Activated T-cell treated with anti-CD3 and anti-CD28 coated beads, Interleukin-2, amount 50 U/mL, for 24 hours (primary cell): ENCODE results near the gene PPP1R17.

ENCODE experiments used
- DNase-seq: peaks from one replicate; pipeline ENCODE4 v3.0.0-alpha.2; 2020
- H3K27ac Mint-ChIP-seq: 2 replicates; pipeline ENCODE4 v1.8.0; 2020; ENCODE audit warnings: mild to moderate bottlenecking, mixed read lengths
- H3K27me3 Mint-ChIP-seq: 2 replicates; pipeline ENCODE4 v1.8.0; 2020; ENCODE audit warnings: mixed read lengths
- H3K36me3 Mint-ChIP-seq: 2 replicates; pipeline ENCODE4 v1.8.0; 2020; ENCODE audit warnings: low read depth, mixed read lengths
- H3K4me1 Mint-ChIP-seq: 2 replicates; pipeline ENCODE4 v1.8.0; 2020; ENCODE audit warnings: low read depth, mixed read lengths
- H3K4me3 Mint-ChIP-seq: 2 replicates; pipeline ENCODE4 v1.8.0; 2020; ENCODE audit warnings: mild to moderate bottlenecking, moderate library complexity, mixed read lengths
- H3K9me3 Mint-ChIP-seq: 2 replicates; pipeline ENCODE4 v1.8.0; 2020; ENCODE audit warnings: mixed read lengths

Gene PPP1R17

DNA sequence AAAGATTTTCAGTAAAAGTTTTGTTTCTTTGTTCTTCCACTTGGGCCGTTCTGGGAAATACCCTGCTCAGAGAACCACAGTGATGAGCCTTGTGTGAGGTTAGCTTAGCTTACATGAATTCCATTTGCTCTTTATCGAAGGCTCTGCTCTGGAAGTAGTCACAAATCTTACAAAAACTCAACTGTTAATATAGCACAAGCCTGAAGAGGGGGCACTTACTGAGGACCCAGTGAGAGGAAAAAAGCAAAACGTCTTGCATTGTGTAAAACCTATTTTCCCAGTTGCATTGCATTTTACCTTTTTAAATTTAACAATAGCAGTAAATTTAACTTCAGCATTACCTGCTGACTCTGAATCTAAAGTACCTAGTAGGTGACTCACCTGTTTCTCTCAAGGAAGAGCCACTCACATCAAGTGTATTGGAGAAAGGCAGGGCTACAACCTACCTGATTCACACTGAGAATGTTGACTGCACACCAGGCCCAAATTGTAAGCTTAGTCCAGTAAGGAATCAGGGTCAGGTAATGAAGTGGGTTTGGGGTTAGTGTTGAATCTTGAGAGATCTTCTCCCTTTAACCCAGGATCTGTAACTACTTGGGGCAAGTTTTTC, 42.3 kb downstream of the PPP1R17 start:
- Mint-ChIP-seq H3K4me3 (no peak overlapping the region), H3K36me3 (no peaks in the 10 kb centered on the region), H3K27me3 (no peaks in the 10 kb centered on the region), H3K27ac (no peak overlapping the region), H3K9me3 (no peaks in the 10 kb centered on the region), H3K4me1 (no peaks in the 10 kb centered on the region)
- no peak for DNase-seq

GRCh38 chr7:31734456-31734855, 47.4 kb downstream of the PPP1R17 start:
- no peaks in the 10 kb centered on the region for H3K9me3 Mint-ChIP-seq
- no peaks in the 10 kb centered on the region for H3K27me3 Mint-ChIP-seq
- no peaks in the 10 kb centered on the region for H3K4me1 Mint-ChIP-seq
- no peaks in the 10 kb centered on the region for H3K36me3 Mint-ChIP-seq
- no peak overlapping the region for H3K4me3 Mint-ChIP-seq
- H3K27ac Mint-ChIP-seq = no peak overlapping the region
- DNase-seq = no peak

DNA sequence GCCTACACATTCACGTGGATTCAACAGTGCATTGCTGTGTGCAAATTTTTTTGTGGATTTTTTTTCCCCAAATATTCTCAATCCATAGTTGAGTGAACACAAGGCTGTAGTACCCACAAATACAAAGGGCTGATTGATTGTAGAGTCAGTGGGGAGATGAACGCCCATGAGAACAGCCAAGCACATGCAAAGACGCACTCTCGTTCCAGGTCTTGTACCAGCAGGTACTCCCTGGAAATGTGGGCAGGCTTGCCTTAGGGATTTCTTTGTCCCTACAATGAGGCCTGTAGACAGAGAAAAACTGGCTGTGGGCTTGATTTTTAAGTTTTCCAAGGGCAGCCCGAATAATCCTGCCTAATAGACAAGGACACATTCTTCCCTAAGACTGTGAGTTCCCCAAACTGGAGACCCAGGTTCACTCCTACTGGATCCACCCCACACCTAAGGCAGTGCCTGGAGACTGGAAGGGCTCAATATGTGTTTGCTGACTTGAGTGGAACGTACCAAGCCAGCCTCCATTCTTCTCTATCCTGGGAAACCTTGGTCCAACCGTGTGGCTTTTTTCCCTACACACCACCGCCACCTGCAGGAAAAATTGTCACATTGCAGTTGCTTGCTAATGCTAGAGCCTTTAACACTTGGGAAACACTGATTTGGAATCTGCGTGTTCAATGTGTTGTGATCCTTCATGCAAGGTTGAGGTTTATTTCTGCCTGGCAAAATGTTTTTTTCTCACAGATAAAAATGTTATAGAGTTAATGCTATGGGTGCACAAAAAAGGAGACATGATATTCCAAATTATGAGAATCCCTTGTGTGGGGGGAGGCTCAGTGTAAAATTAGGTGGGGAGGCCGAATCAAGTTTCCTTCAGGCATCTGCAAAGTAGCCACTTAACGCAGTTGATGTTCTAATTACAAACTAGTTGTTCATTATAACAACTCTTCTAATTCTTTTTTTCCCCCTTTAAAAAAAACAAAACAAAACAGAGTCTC, 49.3 kb downstream of the PPP1R17 start:
- H3K27ac Mint-ChIP-seq = no peak overlapping the region
- H3K4me1 Mint-ChIP-seq = no peaks in the 10 kb centered on the region
- no peak overlapping the region for H3K4me3 Mint-ChIP-seq

DNA sequence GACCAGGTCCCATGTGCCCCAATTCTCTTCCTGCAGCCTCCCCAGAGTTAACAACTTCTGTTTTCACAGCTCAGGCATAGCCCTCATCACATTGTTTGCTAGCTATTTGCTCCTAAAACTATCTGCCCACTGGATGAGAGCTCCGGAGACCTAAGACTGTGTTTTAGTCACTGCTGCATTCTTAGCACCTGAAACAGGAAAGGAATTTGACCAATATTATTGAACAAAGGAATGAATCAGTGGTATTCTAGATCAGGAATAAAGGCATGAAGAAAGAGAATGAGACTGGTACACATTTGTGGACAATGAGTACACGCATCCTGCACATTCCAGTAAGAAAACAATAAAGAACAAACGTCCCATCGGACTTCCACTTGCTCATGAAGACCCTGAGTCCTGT, 54.8 kb downstream of the PPP1R17 start:
- Mint-ChIP-seq H3K36me3 (no peaks in the 10 kb centered on the region), H3K27ac (no peak overlapping the region), H3K4me1 (no peaks in the 10 kb centered on the region), H3K4me3 (no peak overlapping the region), H3K27me3 (no peaks in the 10 kb centered on the region), H3K9me3 (no peaks in the 10 kb centered on the region)
- DNase-seq = no peak

More for the DNA sequence above, 49.3 kb downstream of the PPP1R17 start:
- Mint-ChIP-seq H3K27me3 (no peaks in the 10 kb centered on the region), H3K36me3 (no peaks in the 10 kb centered on the region), H3K9me3 (no peaks in the 10 kb centered on the region)
- DNase-seq = no peak

DNA sequence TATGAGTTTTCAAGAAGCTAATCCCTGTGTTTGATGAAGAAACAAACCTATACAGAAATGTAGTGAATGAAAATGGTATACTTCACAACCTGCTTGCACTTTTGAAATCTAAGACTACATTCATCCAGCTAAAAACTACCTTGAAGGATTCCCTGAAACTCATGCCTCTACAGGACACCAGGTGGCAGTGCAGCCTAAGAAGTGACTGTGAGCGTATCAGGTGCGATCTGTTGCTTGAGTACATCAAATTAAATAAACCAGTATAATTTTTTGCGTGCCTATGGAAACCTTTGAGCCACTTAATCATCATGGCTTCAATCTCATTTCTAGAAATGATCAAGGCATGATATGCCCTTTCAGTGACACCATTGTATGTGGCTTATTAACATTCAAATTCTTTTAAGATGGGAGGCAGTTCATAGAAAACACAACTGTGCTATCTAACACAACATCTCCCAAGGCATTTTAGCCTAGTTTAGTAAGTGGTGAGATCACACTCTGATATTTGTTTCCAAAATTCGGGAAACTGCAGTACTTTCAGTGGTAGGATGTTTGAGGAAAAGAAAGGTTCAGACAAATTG, 57.4 kb downstream of the PPP1R17 start:
- Mint-ChIP-seq H3K27me3 (peaks cover 2% of the 10 kb centered on the region), H3K4me3 (no peak overlapping the region), H3K9me3 (no peaks in the 10 kb centered on the region), H3K4me1 (no peaks in the 10 kb centered on the region), H3K36me3 (no peaks in the 10 kb centered on the region), H3K27ac (no peak overlapping the region)
- no peak for DNase-seq

GRCh38 chr7:31747553-31747952, 60.5 kb downstream of the PPP1R17 start:
- H3K4me1 Mint-ChIP-seq = no peaks in the 10 kb centered on the region
- H3K27ac Mint-ChIP-seq = no peak overlapping the region
- H3K9me3 Mint-ChIP-seq = peaks cover 2% of the 10 kb centered on the region
- H3K36me3 Mint-ChIP-seq = no peaks in the 10 kb centered on the region
- no peak for DNase-seq
- H3K4me3 Mint-ChIP-seq = no peak overlapping the region
- H3K27me3 Mint-ChIP-seq = peaks cover 6% of the 10 kb centered on the region

DNA sequence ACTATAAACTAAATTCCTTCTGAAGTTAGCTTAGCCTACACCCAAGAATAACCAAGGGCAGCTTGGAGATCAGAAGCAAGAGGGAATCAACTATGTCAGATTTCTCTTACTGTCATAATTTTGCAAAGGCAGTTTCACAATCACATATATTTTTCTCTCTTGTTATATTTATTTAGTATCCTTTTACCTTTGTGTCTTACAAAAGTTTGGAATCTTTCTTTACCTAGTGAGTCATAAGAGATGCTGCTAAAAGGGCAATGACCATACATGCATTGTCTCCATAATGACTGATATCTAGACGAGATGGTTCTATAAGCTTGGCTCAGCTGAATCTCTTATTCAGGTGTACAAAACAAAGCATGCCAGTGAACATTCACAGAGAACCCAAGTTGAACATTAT, 61.1 kb downstream of the PPP1R17 start:
- Mint-ChIP-seq H3K4me3 (no peak overlapping the region), H3K27me3 (peaks cover 6% of the 10 kb centered on the region), H3K9me3 (peaks cover 2% of the 10 kb centered on the region), H3K27ac (no peak overlapping the region), H3K4me1 (no peaks in the 10 kb centered on the region), H3K36me3 (no peaks in the 10 kb centered on the region)
- DNase-seq = no peak

GRCh38 chr7:31751726-31752125, 64.7 kb downstream of the PPP1R17 start:
- peaks cover 2% of the 10 kb centered on the region for H3K9me3 Mint-ChIP-seq
- H3K4me3 Mint-ChIP-seq = no peak overlapping the region
- no peak for DNase-seq
- no peaks in the 10 kb centered on the region for H3K36me3 Mint-ChIP-seq
- H3K4me1 Mint-ChIP-seq = no peaks in the 10 kb centered on the region
- H3K27ac Mint-ChIP-seq = no peak overlapping the region
- peaks cover 6% of the 10 kb centered on the region for H3K27me3 Mint-ChIP-seq
